ENCODE data around the gene ANKS4B.
"Not testable (repeated sequence)": the region's sequence is repeated elsewhere in the genome, so short reads cannot be mapped to it uniquely, and the experiment has no call there.

- TF ChIP-seq CTCF, POLR2AphosphoS5, EP300 (IDR thresholded peaks at IDR 0.05): not testable (repeated sequence)
These were observed 14.7 kb downstream of the ANKS4B start for GRCh38 chr16:21248179-21248578.
